DMS114 treated with DMSO at 0.1 percent for 48 hours (cell line): ENCODE data around the gene POLD1.

ENCODE experiments used
- DNase-seq: peaks from one replicate; lab custom pipeline; 2025; ENCODE audit not compliant: unreplicated experiment; lab: John Stamatoyannopoulos, UW

The POLD1 gene

DNA sequence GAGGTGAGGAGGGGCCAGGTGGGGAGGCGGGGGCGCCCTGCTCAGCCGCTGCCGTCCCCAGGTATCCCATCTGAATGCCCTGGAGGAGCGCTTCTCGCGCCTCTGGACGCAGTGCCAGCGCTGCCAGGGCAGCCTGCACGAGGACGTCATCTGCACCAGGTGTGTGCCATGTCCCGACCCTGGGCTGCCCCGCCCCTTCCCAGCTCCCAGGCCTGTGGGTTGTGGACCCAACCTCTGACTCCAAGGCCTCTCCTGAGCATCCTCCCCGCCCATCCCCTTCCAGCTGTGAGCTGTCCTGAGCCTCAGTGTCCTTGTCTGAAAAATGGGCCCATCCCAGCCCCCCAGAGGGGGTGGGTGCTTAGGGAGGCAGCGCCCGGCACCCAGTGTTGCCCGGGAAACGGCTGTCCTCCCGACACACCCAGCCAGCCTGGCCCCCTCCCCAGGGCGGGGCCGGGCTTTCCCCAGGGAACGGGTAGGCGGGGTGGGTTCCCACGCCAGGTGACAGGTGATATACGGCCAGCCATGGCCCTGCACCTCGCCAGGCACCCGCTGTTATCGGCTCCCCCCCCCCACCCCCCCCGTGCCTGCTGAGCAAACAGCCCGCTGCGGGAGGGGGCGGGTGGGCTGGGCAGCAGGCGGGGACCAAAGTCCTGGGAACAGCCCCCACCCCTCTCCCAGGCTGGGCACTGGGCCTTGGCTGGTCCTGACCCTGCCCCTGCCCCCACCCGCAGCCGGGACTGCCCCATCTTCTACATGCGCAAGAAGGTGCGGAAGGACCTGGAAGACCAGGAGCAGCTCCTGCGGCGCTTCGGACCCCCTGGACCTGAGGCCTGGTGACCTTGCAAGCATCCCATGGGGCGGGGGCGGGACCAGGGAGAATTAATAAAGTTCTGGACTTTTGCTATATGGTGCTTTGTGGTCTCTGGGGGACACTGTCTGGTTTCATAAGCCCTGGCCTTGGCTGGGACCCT is 33.2 kb downstream of the POLD1 start:
- DNase-seq, result no peak

DNA sequence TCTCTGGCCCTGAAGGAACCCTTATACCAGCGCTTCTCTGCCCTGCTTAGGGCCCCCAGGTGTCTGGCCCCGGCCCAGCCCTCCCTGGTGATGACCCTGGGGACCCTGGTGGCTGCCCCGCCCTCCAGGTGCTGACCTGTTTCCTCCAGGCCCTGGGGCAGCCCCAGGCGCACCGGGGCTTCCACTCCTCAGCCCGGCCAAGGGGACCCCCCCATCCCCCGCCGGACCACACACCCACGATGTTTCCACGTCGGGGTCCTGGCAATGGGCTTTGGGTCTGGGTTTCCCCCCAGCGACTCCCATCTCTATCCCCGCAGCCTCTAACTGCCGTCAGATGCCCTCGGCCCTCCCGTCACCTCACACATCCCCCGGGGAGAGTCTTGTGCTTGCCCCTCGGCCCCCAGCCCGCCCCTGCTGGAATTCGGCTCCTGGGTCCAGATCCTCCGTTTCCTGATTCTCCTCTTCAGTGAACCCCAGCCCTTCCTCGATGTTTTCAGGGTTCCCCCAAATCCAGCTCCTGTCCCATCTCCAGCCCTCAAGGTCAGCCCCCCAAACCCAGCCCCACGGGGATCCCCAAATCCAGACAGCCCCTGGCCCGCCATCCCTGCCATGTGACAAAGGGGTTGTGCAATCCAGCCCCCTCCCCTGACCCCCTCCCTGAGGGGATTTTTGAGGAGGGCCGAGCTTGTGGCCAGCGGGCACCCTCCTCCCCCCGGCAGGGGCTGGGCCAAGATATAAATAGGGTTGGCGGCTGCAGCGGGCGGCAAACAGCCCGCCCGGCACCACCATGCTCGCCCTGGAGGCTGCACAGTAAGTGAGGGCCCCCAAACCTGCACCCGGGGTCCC is 34.3 kb downstream of the POLD1 start, which contains the start of gene SPIB:
Gene SPIB, plus strand, starts transcription at position 763 of the 846 bp plus-strand sequence. Its CDS starts 25 bp downstream, at position 788.
- DNase-seq, result no peak

DNA sequence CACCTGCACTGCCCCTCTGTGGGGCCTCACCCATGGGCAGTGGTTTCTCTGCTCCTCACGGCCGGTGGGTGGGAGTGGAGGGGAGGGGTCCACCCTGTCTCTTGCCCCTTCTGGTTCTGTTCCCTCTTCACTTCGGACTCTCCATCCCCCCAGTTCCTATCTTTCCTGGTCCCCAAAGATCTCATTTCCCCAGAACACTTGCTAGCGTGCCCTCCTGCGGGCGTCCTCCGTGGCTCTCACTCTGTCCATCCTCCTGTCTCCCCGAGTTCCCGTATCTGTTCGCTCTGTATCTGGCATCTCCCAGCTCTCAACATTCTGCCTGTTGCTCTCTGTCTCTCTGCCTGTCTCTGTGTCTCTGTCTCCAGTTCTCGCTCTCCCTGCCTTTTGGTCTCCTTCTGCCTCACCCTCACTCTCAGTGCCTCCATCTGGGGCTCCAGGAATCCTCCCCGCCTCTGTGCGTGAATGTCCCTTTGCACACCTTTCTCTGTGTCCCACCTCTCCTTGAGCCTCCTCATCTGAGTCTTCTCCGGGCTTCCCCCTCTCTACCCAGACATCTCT is 35.0 kb downstream of the POLD1 start:
- no peak for DNase-seq

DNA sequence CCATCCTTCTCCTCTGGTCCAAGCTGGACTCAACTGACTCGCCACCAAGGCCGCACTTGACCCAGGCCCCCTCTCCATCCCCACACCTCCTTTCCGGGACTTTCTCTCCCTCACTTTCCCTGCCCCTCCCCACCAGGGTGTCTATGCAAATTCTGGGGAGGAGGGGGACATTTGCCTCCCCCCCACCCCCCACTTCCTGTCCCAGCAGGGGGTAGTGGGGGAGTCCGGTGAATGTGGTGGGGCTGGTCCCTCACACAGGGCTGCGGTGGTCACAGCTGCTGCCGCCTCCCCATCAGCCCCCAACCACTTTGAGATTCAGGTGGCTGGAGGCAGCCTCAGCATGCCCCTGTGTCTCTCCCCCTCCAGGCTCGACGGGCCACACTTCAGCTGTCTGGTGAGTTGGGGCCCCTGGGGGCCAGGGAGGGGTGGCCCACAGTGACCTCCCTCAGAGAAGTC is 35.5 kb downstream of the POLD1 start:
- no peak for DNase-seq

DNA sequence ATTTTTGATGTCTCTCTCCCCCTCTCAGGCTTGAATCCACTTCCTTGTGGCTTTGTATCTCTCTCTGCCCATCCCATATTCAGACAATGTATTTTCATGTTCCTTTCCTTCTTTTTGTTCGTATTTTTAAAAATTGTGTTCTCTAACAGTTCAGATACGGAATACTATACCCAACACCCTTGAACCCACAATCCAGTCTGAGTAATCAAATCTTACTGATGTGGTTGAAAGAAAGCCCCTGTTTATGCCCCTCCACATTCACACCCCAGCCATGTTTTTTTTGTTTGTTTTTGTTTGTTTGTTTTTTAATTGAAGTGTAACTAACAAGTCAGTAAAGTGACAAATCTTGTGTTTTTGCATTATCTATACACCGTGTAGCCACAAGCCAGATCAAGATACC is 36.0 kb downstream of the POLD1 start:
- no peak for DNase-seq

DNA sequence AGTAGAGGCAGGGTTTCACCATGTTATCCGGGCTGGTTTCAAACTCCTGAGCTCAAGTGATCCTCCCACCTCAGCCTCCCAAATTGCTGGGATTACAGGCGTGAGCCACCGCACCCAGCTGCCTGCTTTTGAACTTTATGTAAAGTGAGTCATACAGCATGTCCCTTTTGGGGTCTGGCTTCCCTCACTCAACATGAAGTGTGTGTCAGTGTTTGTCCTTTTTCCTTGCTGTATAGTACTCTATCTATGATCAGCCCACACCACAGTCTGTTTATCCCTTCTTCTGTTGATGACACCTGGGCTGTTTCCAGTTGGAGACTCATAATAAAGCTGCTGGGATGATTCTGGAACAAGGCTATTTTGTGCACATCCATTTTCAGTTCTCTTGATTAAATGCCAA is 36.7 kb downstream of the POLD1 start:
- DNase-seq, result no peak

DNA sequence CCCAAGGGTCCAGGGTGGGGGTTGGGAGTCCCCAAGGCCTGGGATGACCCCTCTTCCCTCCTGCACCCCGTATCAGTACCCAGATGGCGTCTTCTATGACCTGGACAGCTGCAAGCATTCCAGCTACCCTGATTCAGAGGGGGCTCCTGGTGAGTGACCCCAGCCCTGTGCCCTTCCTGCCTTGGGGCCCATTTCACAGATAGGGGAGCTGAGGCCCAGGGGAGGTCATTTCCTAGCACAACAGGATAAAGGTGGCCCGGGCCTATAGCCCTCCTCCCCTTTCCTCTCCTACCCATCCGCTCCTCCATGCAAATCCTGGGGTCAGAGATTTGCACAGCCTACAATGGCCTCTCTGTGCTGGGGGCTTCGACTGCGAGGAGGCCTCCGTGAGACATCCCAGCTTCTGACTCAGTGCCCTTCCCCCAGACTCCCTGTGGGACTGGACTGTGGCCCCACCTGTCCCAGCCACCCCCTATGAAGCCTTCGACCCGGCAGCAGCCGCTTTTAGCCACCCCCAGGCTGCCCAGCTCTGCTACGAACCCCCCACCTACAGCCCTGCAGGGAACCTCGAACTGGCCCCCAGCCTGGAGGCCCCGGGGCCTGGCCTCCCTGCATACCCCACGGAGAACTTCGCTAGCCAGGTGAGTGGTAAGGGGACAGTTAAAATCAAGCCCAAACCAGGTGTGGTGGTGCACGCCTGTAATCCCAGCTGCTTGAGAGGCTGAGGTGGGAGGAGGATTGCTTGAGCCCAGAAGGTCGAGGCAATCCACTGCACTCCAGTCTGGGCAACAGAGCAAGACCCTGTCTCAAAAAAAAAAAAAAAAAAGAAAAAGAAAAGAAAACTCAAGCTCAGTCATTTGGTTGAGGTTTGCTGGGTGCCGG is 38.5 kb downstream of the POLD1 start:
- no peak for DNase-seq

DNA sequence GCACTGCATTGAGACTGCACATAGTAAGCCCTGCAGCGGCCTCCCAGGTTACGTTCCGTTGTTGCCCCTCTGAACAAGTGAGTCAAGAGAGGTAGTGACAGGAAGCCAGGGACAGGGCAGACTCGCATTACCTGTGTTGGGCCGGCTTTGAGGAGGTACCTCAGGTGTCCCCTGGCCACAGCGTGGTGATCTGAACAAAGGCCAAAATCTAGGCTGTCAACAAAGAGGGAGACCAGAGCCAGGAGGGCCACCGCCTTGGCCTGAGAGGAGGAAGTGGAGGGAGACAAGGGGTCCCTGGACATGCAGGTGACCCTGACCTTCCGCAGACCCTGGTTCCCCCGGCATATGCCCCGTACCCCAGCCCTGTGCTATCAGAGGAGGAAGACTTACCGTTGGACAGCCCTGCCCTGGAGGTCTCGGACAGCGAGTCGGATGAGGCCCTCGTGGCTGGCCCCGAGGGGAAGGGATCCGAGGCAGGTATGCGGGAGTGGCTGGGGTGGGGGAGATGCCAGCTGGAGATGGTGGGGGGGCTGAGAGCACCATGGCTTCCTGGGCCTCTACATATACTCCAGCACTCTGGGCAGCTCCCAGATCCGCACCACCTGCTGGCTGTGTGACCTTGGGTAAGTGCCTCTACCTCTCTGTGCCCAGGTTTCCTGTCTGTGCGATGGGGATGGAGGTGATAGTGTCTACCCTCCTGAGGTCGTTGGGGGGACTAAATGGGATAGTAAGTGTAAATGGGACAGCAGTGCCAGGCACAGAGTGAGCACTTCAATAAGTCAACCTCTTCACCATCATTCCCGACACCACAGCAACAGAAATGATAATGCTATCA is 39.3 kb downstream of the POLD1 start:
- no peak for DNase-seq

DNA sequence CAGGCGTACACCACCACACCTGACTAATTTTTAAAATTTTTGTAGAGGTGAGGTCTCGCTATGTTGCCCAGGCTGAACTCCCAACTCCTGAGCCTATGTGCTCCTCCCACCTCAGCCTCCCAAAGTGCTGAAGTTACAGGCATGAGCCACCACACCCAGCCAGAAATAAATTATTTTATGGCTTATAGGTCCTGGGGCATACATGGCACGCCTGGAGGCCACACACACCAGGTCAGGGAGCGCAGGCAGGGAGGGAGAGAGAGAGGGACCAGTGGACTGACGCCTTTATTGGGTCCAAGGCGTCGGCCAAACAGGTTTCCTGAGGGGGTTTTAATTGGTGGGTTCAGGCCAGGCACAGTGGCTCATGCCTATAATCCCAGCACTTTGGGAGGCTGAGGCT is 41.4 kb downstream of the POLD1 start:
- DNase-seq, result no peak

DNA sequence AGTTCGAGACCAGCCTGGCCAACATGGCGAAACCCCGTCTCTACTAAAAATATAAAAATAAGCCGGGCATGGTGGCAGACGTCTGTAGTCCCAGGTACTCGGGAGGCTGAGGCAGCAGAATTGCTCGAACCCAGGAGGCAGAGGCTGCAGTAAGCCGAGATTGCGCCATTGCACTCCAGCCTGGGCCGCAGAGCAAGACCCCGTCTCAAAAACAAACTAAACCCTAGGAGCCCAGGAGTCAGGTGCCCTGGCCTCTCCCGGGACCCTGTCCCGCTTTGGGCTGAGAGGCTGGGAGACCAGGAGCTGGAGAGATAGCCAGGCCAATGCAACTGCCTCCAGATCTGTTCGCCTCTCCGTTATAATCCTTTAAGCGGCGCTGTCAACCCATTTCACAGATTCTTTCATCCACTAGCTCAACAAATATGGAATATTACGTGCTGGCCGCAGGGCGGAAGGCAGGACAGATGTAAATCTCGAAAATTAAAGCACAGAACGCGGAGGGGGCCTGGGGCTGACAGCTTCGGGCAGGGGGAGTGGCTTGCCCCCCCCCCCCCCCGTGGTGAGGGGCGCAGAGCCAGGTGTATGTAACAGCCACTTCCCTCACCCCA is 43.3 kb downstream of the POLD1 start:
- DNase-seq, result no peak

DNA sequence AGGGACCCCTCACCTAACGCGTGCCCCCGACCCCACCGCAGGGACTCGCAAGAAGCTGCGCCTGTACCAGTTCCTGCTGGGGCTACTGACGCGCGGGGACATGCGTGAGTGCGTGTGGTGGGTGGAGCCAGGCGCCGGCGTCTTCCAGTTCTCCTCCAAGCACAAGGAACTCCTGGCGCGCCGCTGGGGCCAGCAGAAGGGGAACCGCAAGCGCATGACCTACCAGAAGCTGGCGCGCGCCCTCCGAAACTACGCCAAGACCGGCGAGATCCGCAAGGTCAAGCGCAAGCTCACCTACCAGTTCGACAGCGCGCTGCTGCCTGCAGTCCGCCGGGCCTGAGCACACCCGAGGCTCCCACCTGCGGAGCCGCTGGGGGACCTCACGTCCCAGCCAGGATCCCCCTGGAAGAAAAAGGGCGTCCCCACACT is 43.9 kb downstream of the POLD1 start:
- no peak for DNase-seq

DNA sequence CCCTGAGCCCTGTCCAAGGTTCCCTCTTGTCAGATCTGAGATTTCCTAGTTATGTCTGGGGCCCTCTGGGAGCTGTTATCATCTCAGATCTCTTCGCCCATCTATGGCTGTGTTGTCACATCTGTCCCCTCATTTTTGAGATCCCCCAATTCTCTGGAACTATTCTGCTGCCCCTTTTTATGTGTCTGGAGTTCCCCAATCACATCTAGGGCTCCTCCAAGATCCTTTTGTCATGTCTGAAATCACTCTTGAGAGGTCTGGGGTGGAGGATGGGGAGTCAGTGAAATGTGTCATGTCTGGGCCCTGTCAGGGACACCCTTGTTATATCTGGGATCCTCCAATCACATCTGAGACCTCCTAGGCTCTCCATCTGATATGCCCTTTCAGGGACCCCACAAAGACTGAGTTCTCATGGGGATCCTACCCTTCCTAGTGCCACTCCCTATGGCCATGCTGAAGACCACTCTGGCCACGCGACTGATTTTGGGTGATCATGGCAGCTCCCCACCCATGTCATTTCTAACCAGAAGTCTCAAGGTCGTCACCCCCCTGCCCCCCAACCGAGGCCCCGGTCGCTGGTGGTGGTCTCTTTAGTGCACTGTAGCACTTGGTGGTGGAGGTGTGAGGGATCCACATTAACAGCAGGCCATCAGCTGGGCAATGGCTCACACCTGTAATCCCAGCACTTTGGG is 44.8 kb downstream of the POLD1 start:
- no peak for DNase-seq

DNA sequence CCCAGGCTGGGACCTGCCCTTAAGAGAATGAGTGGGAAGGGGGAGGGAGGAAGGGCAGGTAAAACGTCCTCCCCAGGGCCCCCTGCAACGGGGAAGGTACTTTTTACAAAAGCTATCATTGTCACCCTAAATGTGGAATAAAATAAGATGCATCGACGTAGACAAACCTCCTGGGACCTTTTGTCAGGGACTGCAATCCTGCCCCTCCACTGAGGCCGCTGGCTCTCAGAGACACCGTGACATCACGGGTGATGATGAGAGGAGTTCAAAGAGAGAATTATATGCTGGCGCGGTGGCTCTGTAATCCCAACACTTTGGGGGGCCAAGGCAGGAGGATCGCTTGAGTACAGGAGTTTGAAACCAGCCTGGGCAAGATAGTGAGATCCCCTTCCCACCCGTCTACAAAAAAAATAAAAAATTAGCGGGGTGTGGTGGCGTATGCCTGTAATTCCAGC is 46.8 kb downstream of the POLD1 start:
- DNase-seq, result no peak

DNA sequence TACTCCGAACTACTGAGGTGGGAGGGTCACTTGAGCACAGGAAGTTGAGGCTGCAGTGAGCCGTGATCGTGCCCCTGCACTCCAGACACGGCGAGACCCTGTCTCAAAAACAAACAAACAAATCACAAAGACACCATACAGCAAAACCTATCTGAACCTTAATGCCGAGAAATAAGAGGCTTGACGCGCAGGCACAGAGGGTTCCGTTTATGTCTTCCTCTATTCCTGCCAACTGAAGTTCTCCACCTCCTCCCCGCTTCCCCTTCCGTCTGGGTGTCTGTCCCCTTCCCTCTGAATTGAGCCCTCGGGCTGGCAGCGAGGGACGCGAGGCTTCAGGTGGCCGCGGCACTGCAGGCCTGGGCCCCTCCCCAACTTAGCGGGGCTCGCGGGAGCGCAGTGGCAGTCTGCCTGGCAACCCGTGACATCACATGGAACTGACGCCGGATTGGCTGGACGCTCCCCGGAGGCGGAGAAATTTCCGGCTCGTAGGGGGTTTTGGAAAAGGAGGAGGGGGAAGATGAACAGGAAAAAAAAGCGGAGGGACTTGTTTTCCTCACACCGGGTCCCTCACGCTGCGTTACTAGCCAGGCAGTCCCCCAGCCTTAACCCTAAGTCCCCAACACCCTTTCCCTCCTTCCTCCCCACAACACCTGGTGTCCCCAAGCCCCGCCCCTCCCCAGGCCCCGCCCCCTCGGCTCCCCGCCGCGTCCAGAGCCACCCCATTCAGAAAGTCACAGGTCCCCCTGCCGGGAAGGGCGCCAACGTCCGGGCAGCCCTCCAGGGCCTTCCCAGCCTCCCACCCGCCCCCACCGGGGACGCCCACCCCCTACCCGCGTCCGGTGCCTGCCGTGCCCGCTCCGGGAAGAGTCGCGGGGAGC is 47.4 kb downstream of the POLD1 start:
- DNase-seq, result peak; percentile 40

DNA sequence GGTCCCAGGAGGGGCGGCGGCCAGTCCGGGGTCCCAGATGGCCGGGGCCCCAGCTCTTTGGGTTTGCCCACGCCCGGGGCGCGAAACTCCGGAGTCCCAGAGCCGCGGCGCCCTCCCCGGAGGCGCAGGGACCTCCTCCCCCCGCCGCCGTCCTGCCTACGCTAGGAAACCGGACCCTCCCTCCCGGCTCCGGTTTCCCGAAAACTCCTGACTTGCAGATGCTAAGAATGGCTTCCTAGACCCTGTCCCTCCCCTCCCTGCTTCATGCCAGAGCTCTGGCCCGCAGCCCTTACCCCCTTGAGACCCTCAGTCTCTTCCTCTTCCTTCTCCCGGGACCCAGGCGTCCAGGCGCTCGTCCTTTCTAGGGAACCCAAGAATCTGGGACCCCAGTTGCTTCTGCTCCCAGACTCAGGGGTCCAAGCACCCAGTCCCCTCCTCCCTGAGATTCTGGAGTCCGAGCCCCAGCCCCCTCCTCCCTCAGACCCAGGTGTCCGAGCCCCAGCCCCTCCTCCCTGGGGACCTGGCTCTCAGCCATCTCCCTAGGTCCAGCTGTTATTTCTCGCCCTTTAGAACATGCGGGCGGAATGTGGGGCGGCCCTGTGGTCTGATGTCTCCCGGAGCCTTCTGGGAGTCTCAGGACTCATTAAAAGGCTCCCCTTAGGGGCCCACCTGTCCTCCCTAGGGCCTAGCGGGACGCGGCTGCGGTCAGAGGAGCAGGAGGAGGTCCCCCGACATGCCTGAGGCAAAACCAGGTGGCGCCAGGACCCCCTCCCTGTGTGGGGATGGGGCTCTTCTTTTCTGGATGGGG is 48.3 kb downstream of the POLD1 start, which contains the start of gene MYBPC2:
Gene MYBPC2, plus strand, starts transcription at position 672 of the 808 bp plus-strand sequence. Its CDS starts 62 bp downstream, at position 734.
- no peak for DNase-seq
